PC-3 (cell line): ENCODE results near the gene IFT43. TPM values are rescaled to one million over a fixed set of nuclear protein-coding genes. Genes with fewer than 3 reads are reported as not detected.

Experiments used
- ATAC-seq: fragments of 200-7000 bp; cut with Tn5 transposase; 2 replicates; pipeline ENCODE4 v1.9.1; 2020; ENCODE audit warnings: mild to moderate bottlenecking, moderate library complexity
- BruUV-seq: library from RNA; stranded (reverse); fragments of 400-500 nt; replicated peaks from 2 replicates; lab custom pipeline; 2021; lab: Mats Ljungman, UMichigan
- CTCF ChIA-PET: fragments of 300-600 bp; sonication (Branson Sonifier 250); formaldehyde crosslinking; loops from one replicate; lab custom pipeline; 2022; ENCODE audit warnings: antibody characterized with exemption; lab: Charles Lee
- POLR2A ChIA-PET: fragments of 300-600 bp; sonication (Branson Sonifier 250); formaldehyde crosslinking; loops from one replicate; lab custom pipeline; 2022; ENCODE audit warnings: antibody characterized with exemption; ENCODE audit not compliant: unreplicated experiment; lab: Charles Lee
- DNase-seq: peaks from one replicate; pipeline ENCODE4 v3.0.0-alpha.2; 2015
- H2AFZ ChIP-seq: fragments of 300-600 bp; sonication (generic); 2 replicates; pipeline ENCODE4 v1.6.0; 2016; ENCODE audit warnings: antibody characterized with exemption, low read length
- H3F3A ChIP-seq: fragments of 300-600 bp; sonication (generic); one replicate; pipeline ENCODE4 v1.6.0; 2017; ENCODE audit warnings: antibody characterized with exemption, low read length, control low read depth, mild to moderate bottlenecking; ENCODE audit not compliant: unreplicated experiment
- H3K27ac ChIP-seq: fragments of 300-600 bp; sonication (generic); 2 replicates; pipeline ENCODE4 v1.5.1; 2016; ENCODE audit warnings: mild to moderate bottlenecking, low read length
- H3K27me3 ChIP-seq: fragments of 300-600 bp; sonication (generic); 2 replicates; pipeline ENCODE4 v1.6.1; 2016; ENCODE audit warnings: low read length, mixed read lengths
- H3K36me3 ChIP-seq: fragments of 300-600 bp; sonication (generic); 2 replicates; pipeline ENCODE4 v1.6.1; 2016; ENCODE audit warnings: low read depth, mixed run types, low read length, mixed read lengths
- H3K4me1 ChIP-seq: fragments of 300-600 bp; sonication (generic); 2 replicates; pipeline ENCODE4 v1.5.1; 2016; ENCODE audit warnings: low read length; ENCODE audit not compliant: insufficient read depth
- H3K4me2 ChIP-seq: fragments of 300-600 bp; sonication (generic); 2 replicates; pipeline ENCODE4 v1.6.0; 2016; ENCODE audit warnings: low read length
- H3K4me3 ChIP-seq: fragments of 300-600 bp; sonication (generic); 2 replicates; pipeline ENCODE4 v1.5.1; 2016; ENCODE audit warnings: mild to moderate bottlenecking, low read length, mixed read lengths
- H3K79me2 ChIP-seq: fragments of 300-600 bp; sonication (generic); 2 replicates; pipeline ENCODE4 v1.6.1; 2017; ENCODE audit warnings: low read length, mixed read lengths
- H3K9ac ChIP-seq: fragments of 300-600 bp; sonication (generic); 2 replicates; pipeline ENCODE4 v1.6.0; 2016; ENCODE audit warnings: mild to moderate bottlenecking, low read length
- H3K9me2 ChIP-seq: fragments of 300-600 bp; sonication (generic); replicated peaks from 2 replicates; pipeline ENCODE4 v1.6.1; 2016; ENCODE audit warnings: mixed run types, low read length, mixed read lengths
- H3K9me3 ChIP-seq: fragments of 300-600 bp; sonication (generic); 2 replicates; pipeline ENCODE4 v1.6.1; 2016; ENCODE audit warnings: low read length, mixed read lengths
- H4K20me1 ChIP-seq: fragments of 300-600 bp; sonication (generic); 2 replicates; pipeline ENCODE4 v1.6.1; 2016; ENCODE audit warnings: low read length, mixed read lengths
- EZH2 ChIP-seq: fragments of 300-600 bp; sonication (generic); IDR thresholded peaks from one replicate; pipeline ENCODE4 v1.6.1; 2017; ENCODE audit warnings: antibody characterized with exemption, mild to moderate bottlenecking, low read length; ENCODE audit not compliant: unreplicated experiment
- EZH2phosphoT487 ChIP-seq: fragments of 300-600 bp; sonication (generic); IDR thresholded peaks from 2 replicates; pipeline ENCODE4 v1.6.1; 2018; ENCODE audit warnings: mild to moderate bottlenecking, antibody characterized with exemption, low read length, borderline replicate concordance
- intact Hi-C: fragments of 100-400 bp; cut with micrococcal nuclease; formaldehyde crosslinking; loops from 2 replicates; pipeline ENCODE4 v1.9.0; 2023
- total RNA-seq: library from RNA; depleted of rRNA; stranded (reverse); fragments of >200 nt; gene quantifications from 2 replicates; pipeline ENCODE4 v1.2.3, GENCODE V29; 2014
- TF ChIP-seq, protein P1 (sequence below): fragments of 300-600 bp; sonication (generic); conservative IDR thresholded peaks from 2 replicates; pipeline ENCODE4 v1.5.1; 2017; ENCODE audit warnings: antibody characterized with exemption, low read depth, mild to moderate bottlenecking, low read length

The IFT43 gene
- total RNA-seq, 1 experiment from 2014 or later: 41.3 TPM

GRCh38 chr14:76101391-76102379 lies 116.1 kb downstream of the IFT43 start:
- no peak overlapping the region for H3K4me3 ChIP-seq
- DNase-seq: no peak
- no peak for ATAC-seq
- no peaks in the 10 kb centered on the region for H3K4me1 ChIP-seq
- CTCF ChIA-PET: no interaction called here
- TF ChIP-seq, protein P1, sequence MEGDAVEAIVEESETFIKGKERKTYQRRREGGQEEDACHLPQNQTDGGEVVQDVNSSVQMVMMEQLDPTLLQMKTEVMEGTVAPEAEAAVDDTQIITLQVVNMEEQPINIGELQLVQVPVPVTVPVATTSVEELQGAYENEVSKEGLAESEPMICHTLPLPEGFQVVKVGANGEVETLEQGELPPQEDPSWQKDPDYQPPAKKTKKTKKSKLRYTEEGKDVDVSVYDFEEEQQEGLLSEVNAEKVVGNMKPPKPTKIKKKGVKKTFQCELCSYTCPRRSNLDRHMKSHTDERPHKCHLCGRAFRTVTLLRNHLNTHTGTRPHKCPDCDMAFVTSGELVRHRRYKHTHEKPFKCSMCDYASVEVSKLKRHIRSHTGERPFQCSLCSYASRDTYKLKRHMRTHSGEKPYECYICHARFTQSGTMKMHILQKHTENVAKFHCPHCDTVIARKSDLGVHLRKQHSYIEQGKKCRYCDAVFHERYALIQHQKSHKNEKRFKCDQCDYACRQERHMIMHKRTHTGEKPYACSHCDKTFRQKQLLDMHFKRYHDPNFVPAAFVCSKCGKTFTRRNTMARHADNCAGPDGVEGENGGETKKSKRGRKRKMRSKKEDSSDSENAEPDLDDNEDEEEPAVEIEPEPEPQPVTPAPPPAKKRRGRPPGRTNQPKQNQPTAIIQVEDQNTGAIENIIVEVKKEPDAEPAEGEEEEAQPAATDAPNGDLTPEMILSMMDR: 0 out of 2 replicates have a peak, but pooled peaks have one; percentile 20
- TF ChIP-seq EZH2: no peak
- intact Hi-C loops: no loop called here
- no peak overlapping the region for H3K4me2 ChIP-seq
- no peaks in the 10 kb centered on the region for H3K79me2 ChIP-seq
- H3K27me3 ChIP-seq: peaks cover 12% of the 10 kb centered on the region
- no peaks in the 10 kb centered on the region for H3K9me2 ChIP-seq
- no peak overlapping the region for H3K9ac ChIP-seq
- no peaks in the 10 kb centered on the region for H3K36me3 ChIP-seq
- no peak overlapping the region for H3K27ac ChIP-seq
- H2AFZ ChIP-seq: no peak overlapping the region
- POLR2A ChIA-PET: no interaction called here
- no peaks in the 10 kb centered on the region for H3K9me3 ChIP-seq
- no peaks in the 10 kb centered on the region for H4K20me1 ChIP-seq
- BruUV-seq: no TSS peak
- no peaks in the 10 kb centered on the region for H3F3A ChIP-seq

DNA sequence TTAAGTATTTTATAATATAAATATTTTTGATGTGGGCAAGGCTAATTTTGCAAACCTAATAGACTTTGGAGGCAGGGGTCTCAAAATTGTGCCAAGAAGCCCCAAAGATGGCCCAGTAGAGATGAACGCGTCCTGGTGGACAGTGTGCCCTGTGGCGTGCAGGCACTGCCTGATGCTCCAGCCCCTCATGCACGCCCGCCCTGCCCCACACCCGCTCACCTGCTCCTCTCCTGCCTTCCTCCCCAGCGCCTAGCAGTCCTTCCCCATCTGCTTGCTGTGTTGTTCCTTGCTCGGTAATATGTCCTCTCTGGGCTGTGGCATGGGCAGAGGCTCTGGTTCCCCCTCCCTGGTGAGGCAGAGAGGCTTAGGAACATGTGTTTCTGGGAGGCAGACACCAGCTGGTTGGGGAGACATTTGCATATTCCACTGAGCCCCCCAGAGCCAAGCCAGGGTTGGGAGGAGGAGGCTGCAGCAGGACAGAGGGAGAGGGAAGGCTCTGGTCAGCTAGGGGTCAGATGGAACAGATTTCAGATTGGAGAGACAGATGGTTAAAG lies 119.3 kb downstream of the IFT43 start:
- Histone ChIP-seq H3K9ac (no peak overlapping the region), H3K9me2 (no peaks in the 10 kb centered on the region), H2AFZ (no peak overlapping the region), H3K27ac (no peak overlapping the region), H4K20me1 (no peaks in the 10 kb centered on the region), H3K4me3 (no peak overlapping the region), H3K9me3 (no peaks in the 10 kb centered on the region), H3K4me1 (no peaks in the 10 kb centered on the region), H3K4me2 (no peak overlapping the region), H3F3A (no peaks in the 10 kb centered on the region), H3K27me3 (peaks cover 4% of the 10 kb centered on the region; the same call in 1 of the 2 replicates), H3K36me3 (no peaks in the 10 kb centered on the region), H3K79me2 (no peaks in the 10 kb centered on the region)
- intact Hi-C loops: no loop called here
- TF ChIP-seq EZH2 (no peak), EZH2phosphoT487 (no peak)
- TF ChIP-seq, protein P1: no peak
- POLR2A ChIA-PET: no interaction called here
- BruUV-seq: no TSS peak
- CTCF ChIA-PET: no interaction called here
- ATAC-seq: no peak
- no peak for DNase-seq

DNA sequence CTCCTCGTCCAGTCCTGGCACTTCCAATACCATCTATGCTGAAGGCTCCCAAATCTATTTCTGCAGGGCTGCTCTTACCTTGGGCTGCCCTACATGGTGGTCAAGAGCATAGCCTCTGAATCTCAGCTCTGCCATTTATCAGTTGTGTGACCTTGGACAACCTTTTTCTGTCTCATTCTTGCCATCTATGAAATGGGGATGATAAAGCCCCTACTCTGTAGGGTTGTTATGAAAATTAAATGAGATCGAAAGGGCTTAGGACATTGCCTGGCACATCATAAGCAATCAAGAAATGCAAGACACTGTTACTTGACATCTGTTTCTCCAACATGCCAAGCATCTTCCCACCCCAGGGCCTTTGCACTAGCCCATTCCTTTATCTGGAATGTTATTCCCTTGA lies 120.6 kb downstream of the IFT43 start:
- Histone ChIP-seq H3K4me2 (no peak overlapping the region), H3K79me2 (no peaks in the 10 kb centered on the region), H3K4me1 (no peaks in the 10 kb centered on the region), H3K27ac (no peak overlapping the region), H3F3A (no peaks in the 10 kb centered on the region), H3K4me3 (no peak overlapping the region), H3K27me3 (no peaks in the 10 kb centered on the region; the same call in 1 of the 2 replicates), H2AFZ (no peak overlapping the region), H3K9me3 (no peaks in the 10 kb centered on the region), H3K9ac (no peak overlapping the region), H3K9me2 (no peaks in the 10 kb centered on the region), H4K20me1 (no peaks in the 10 kb centered on the region), H3K36me3 (no peaks in the 10 kb centered on the region)
- no peak for DNase-seq
- TF ChIP-seq EZH2phosphoT487 (no peak), EZH2 (no peak)
- TF ChIP-seq, protein P1: no peak
- no peak for ATAC-seq
- BruUV-seq: no TSS peak
- intact Hi-C loops: no loop called here
- ChIA-PET POLR2A (no interaction called here), CTCF (no interaction called here)
